Left ventricle myocardium inferior (tissue), 1 donor: ENCODE results near the gene ARMC12. TPM values are rescaled to one million over a fixed set of nuclear protein-coding genes. Genes with fewer than 3 reads are reported as not detected.

Experiments used
- DNase-seq: peaks from one replicate; pipeline ENCODE4 v3.0.0-alpha.2; 2020
- H3K27ac ChIP-seq: fragments of 200-600 bp; replicated peaks from 2 replicates; pipeline ENCODE4 v1.8.0; 2021
- H3K27me3 ChIP-seq: fragments of 200-600 bp; 2 replicates; pipeline ENCODE4 v1.8.0; 2021; ENCODE audit warnings: low read depth
- H3K36me3 ChIP-seq: fragments of 200-600 bp; 2 replicates; pipeline ENCODE4 v1.8.0; 2021
- H3K4me1 ChIP-seq: fragments of 200-600 bp; 2 replicates; pipeline ENCODE4 v1.8.0; 2021
- H3K4me3 ChIP-seq: fragments of 200-600 bp; 2 replicates; pipeline ENCODE4 v1.8.0; 2021; ENCODE audit warnings: mild to moderate bottlenecking, moderate library complexity
- H3K9me3 ChIP-seq: fragments of 200-600 bp; replicated peaks from 2 replicates; pipeline ENCODE4 v1.8.0; 2021
- CTCF ChIP-seq: fragments of 200-600 bp; IDR thresholded peaks from 2 replicates; pipeline ENCODE4 v1.8.0; 2021; ENCODE audit warnings: antibody characterized with exemption, mild to moderate bottlenecking, borderline replicate concordance
- intact Hi-C: fragments of 100-400 bp; cut with micrococcal nuclease; formaldehyde crosslinking; loops from one replicate; pipeline ENCODE4 v1.11.0; 2022
- total RNA-seq: library from RNA; stranded (reverse); fragmentation: NEBNext Ultra II Directional; extraction: Animal tissue kit (Norgen Biotek cat#: 25700); gene quantifications from one replicate; pipeline ENCODE4 v1.2.1, GENCODE V29; 2021
- donor health status: DM: no; HTN: yes; CAD: no; lungs with severe emphysema.

Gene ARMC12
- total RNA-seq, 1 donor from 2014 or later, result not detected

GRCh38 chr6:35780719-35781118 is 43.9 kb downstream of the ARMC12 start, which contains the start of gene CLPSL1:
CLPSL1 (plus strand) TSS chr6:35781019; CDS start chr6:35781111, 92 bp downstream.
- no peak for TF ChIP-seq CTCF
- intact Hi-C loops, result no loop called here
- peaks cover 8% of the 10 kb centered on the region for H3K4me1 ChIP-seq
- no peaks in the 10 kb centered on the region for H3K36me3 ChIP-seq
- DNase-seq, result no peak
- H3K4me3 ChIP-seq, result no peak within 1 kb of the TSS
- H3K27me3 ChIP-seq, result peaks cover 88% of the 10 kb centered on the region
- H3K27ac ChIP-seq, result no peak within 1 kb of the TSS
- H3K9me3 ChIP-seq, result no peaks in the 10 kb centered on the region

GRCh38 chr6:35781290-35781689 is 44.5 kb downstream of the ARMC12 start:
- H3K36me3 ChIP-seq, result no peaks in the 10 kb centered on the region
- no peak for DNase-seq
- no peak overlapping the region for H3K27ac ChIP-seq
- H3K4me3 ChIP-seq, result no peak overlapping the region
- peaks cover 88% of the 10 kb centered on the region for H3K27me3 ChIP-seq
- TF ChIP-seq CTCF, result no peak
- H3K9me3 ChIP-seq, result no peaks in the 10 kb centered on the region
- intact Hi-C loops, result no loop called here
- H3K4me1 ChIP-seq, result peaks cover 6% of the 10 kb centered on the region

GRCh38 chr6:35782424-35782823 is 45.6 kb downstream of the ARMC12 start:
- TF ChIP-seq CTCF, result no peak

GRCh38 chr6:35784200-35784599 is 47.4 kb downstream of the ARMC12 start:
- peaks cover 97% of the 10 kb centered on the region for H3K27me3 ChIP-seq
- intact Hi-C loops, result no loop called here

More at GRCh38 chr6:35782424-35782823, 45.6 kb downstream of the ARMC12 start:
- no peak for DNase-seq
- intact Hi-C loops, result no loop called here
- Histone ChIP-seq H3K36me3 (no peaks in the 10 kb centered on the region), H3K27me3 (peaks cover 88% of the 10 kb centered on the region), H3K27ac (no peak overlapping the region), H3K4me3 (no peak overlapping the region), H3K4me1 (no peaks in the 10 kb centered on the region), H3K9me3 (no peaks in the 10 kb centered on the region)

GRCh38 chr6:35786272-35786671 is 49.4 kb downstream of the ARMC12 start:
- Histone ChIP-seq H3K9me3 (no peaks in the 10 kb centered on the region), H3K27ac (no peak overlapping the region), H3K36me3 (no peaks in the 10 kb centered on the region), H3K4me3 (no peak overlapping the region), H3K4me1 (no peaks in the 10 kb centered on the region), H3K27me3 (peaks cover 99% of the 10 kb centered on the region)
- no peak for TF ChIP-seq CTCF
- DNase-seq, result no peak
- intact Hi-C loops, result no loop called here

More at GRCh38 chr6:35784200-35784599, 47.4 kb downstream of the ARMC12 start:
- no peak for TF ChIP-seq CTCF
- no peak for DNase-seq
- Histone ChIP-seq H3K27ac (no peak overlapping the region), H3K4me1 (no peaks in the 10 kb centered on the region), H3K4me3 (no peak overlapping the region), H3K9me3 (no peaks in the 10 kb centered on the region), H3K36me3 (no peaks in the 10 kb centered on the region)

- no peaks in the 10 kb centered on the region for H3K36me3 ChIP-seq
- H3K4me1 ChIP-seq, result no peaks in the 10 kb centered on the region
- no peak for DNase-seq
- TF ChIP-seq CTCF, result no peak
- intact Hi-C loops, result no loop called here
- H3K4me3 ChIP-seq, result no peak overlapping the region
- no peak overlapping the region for H3K27ac ChIP-seq
- H3K9me3 ChIP-seq, result no peaks in the 10 kb centered on the region
- peaks cover 99% of the 10 kb centered on the region for H3K27me3 ChIP-seq
Measured at GRCh38 chr6:35786810-35787209, 50.0 kb downstream of the ARMC12 start.
